ENCODE measurements around the gene CPED1. TPM values are rescaled to one million over a fixed set of nuclear protein-coding genes. Genes with fewer than 3 reads are reported as not detected.

Gene CPED1
- total RNA-seq, 1 experiment from 2014 or later, result 0.39 TPM

DNA sequence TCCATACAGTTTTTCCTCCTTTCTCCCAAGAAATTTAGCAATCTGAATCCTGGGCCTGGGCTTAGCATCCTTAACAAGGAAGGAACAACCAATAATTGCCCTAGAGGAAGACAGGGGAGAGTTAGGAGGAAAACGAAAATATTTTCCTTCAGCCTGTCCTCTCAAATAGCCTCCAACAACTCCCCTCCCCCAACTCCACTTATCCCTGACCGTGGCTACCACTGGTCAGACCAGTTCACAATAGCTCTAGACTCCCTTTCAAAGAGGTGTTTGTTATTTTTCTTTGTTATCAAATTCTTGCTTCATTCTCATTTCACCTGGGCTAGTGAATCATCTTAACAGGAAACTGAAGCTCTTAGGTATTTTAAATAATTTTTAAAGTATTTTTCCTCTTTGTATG, 114.1 kb downstream of the CPED1 start:
- H3K27ac ChIP-seq (ENCODE audit: low read length), result no peak overlapping the region
- no peak overlapping the region for H3K4me3 ChIP-seq (ENCODE audit: low read depth in 2 of 2, low read length in 2 of 2)
- TF ChIP-seq POLR2AphosphoS5 (IDR thresholded peaks at IDR 0.05; ENCODE audit: low read depth, low read length) (no peak), SIN3A (IDR thresholded peaks at IDR 0.05; ENCODE audit: borderline replicate concordance, insufficient read depth, low read depth, low read length) (no peak), TCF7L2 (IDR thresholded peaks at IDR 0.05; ENCODE audit: low read depth, low read length) (no peak)
- TF ChIP-seq, protein P1, sequence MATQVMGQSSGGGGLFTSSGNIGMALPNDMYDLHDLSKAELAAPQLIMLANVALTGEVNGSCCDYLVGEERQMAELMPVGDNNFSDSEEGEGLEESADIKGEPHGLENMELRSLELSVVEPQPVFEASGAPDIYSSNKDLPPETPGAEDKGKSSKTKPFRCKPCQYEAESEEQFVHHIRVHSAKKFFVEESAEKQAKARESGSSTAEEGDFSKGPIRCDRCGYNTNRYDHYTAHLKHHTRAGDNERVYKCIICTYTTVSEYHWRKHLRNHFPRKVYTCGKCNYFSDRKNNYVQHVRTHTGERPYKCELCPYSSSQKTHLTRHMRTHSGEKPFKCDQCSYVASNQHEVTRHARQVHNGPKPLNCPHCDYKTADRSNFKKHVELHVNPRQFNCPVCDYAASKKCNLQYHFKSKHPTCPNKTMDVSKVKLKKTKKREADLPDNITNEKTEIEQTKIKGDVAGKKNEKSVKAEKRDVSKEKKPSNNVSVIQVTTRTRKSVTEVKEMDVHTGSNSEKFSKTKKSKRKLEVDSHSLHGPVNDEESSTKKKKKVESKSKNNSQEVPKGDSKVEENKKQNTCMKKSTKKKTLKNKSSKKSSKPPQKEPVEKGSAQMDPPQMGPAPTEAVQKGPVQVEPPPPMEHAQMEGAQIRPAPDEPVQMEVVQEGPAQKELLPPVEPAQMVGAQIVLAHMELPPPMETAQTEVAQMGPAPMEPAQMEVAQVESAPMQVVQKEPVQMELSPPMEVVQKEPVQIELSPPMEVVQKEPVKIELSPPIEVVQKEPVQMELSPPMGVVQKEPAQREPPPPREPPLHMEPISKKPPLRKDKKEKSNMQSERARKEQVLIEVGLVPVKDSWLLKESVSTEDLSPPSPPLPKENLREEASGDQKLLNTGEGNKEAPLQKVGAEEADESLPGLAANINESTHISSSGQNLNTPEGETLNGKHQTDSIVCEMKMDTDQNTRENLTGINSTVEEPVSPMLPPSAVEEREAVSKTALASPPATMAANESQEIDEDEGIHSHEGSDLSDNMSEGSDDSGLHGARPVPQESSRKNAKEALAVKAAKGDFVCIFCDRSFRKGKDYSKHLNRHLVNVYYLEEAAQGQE (IDR thresholded peaks at IDR 0.05; ENCODE audit: insufficient read depth in 1 of 2, low read depth in 2 of 2, low read length in 1 of 2), result no peak
- TF ChIP-seq, protein P2, sequence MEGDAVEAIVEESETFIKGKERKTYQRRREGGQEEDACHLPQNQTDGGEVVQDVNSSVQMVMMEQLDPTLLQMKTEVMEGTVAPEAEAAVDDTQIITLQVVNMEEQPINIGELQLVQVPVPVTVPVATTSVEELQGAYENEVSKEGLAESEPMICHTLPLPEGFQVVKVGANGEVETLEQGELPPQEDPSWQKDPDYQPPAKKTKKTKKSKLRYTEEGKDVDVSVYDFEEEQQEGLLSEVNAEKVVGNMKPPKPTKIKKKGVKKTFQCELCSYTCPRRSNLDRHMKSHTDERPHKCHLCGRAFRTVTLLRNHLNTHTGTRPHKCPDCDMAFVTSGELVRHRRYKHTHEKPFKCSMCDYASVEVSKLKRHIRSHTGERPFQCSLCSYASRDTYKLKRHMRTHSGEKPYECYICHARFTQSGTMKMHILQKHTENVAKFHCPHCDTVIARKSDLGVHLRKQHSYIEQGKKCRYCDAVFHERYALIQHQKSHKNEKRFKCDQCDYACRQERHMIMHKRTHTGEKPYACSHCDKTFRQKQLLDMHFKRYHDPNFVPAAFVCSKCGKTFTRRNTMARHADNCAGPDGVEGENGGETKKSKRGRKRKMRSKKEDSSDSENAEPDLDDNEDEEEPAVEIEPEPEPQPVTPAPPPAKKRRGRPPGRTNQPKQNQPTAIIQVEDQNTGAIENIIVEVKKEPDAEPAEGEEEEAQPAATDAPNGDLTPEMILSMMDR (IDR thresholded peaks at IDR 0.05), result no peak
- ATAC-seq, result no peak
- ChIA-PET POLR2A (no interaction called here), CTCF (no interaction called here)
- H3K27me3 ChIP-seq (ENCODE audit: control insufficient read depth, insufficient read depth, low read length), result peaks cover 11% of the 10 kb centered on the region
- no peaks in the 10 kb centered on the region for H3K9me3 ChIP-seq (ENCODE audit: control insufficient read depth, insufficient read depth, low read depth, low read length)
- DNase-seq (ENCODE audit: low read depth, low spot score), result no peak
- no peaks in the 10 kb centered on the region for H3K36me3 ChIP-seq (ENCODE audit: control insufficient read depth, insufficient read depth, low read length)
- in situ Hi-C loops (cut with HindIII; ENCODE audit: low pct_unique_long_range_greater_than_20kb, low sequenced_read_pairs) (no loop called here), intact Hi-C loops (cut with micrococcal nuclease; ENCODE audit: unreplicated experiment) (no loop called here)
- BruUV-seq (replicated peaks), result no TSS peak
- no peaks in the 10 kb centered on the region for H3K4me1 ChIP-seq (ENCODE audit: control insufficient read depth, insufficient read depth, low read length)

DNA sequence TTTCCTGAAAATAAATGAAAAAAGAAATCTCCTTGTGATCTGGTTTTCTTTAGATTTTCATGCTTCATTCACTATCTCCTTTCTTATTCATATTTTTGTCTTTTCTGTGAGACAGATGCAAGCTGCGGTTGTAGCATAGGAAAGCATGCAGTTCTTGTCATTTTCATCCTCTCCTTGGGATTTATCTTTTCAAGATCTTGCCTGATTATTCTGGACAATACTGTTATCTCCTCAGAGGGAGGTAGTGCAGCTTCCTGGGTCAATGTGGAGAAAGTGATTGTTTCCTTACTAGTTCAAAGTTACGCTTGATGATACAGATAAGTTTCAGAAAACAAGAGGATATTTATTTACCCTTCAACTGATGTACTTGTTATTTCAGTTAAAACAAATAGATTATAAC, 114.6 kb downstream of the CPED1 start:
- H3K4me1 ChIP-seq (ENCODE audit: control insufficient read depth, insufficient read depth, low read length), result no peaks in the 10 kb centered on the region
- H3K27ac ChIP-seq (ENCODE audit: low read length), result no peak overlapping the region
- CTCF ChIA-PET, result no interaction called here
- no peak overlapping the region for H3K4me3 ChIP-seq (ENCODE audit: low read depth in 2 of 2, low read length in 2 of 2)
- in situ Hi-C loops (cut with HindIII; ENCODE audit: low pct_unique_long_range_greater_than_20kb, low sequenced_read_pairs), result no loop called here
- TF ChIP-seq TCF7L2 (IDR thresholded peaks at IDR 0.05; ENCODE audit: low read depth, low read length), result no peak
- TF ChIP-seq SIN3A (IDR thresholded peaks at IDR 0.05; ENCODE audit: borderline replicate concordance, insufficient read depth, low read depth, low read length), result no peak
- H3K27me3 ChIP-seq (ENCODE audit: control insufficient read depth, insufficient read depth, low read length), result peaks cover 11% of the 10 kb centered on the region
- H3K9me3 ChIP-seq (ENCODE audit: control insufficient read depth, insufficient read depth, low read depth, low read length), result no peaks in the 10 kb centered on the region
- no peak for DNase-seq (ENCODE audit: low read depth, low spot score)
- no peak for ATAC-seq
- H3K36me3 ChIP-seq (ENCODE audit: control insufficient read depth, insufficient read depth, low read length), result no peaks in the 10 kb centered on the region
- POLR2A ChIA-PET, result no interaction called here
- no TSS peak for BruUV-seq (replicated peaks)
- intact Hi-C loops (cut with micrococcal nuclease; ENCODE audit: unreplicated experiment), result no loop called here

DNA sequence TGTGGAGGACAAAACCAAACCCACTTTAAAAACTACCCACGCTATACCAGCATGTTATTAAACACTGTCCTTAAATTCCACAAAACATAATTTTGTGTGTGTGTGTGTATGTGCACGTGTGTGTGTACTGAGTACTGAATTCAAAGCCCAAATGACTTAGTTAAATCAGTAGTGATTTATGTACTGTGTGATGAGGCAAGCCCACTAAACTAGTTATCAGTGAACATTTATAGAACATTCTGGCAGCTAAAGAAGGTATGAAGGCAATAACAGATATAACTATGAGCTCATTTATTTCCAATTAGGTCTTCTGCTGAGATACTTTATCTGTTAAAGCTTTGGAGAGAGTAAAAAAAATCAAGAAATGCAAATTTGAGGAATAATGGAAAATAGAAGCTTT, 115.1 kb downstream of the CPED1 start:
- Histone ChIP-seq H3K27ac (ENCODE audit: low read length) (no peak overlapping the region), H3K4me1 (ENCODE audit: control insufficient read depth, insufficient read depth, low read length) (no peaks in the 10 kb centered on the region), H3K36me3 (ENCODE audit: control insufficient read depth, insufficient read depth, low read length) (no peaks in the 10 kb centered on the region), H3K27me3 (ENCODE audit: control insufficient read depth, insufficient read depth, low read length) (peaks cover 11% of the 10 kb centered on the region), H3K9me3 (ENCODE audit: control insufficient read depth, insufficient read depth, low read depth, low read length) (no peaks in the 10 kb centered on the region), H3K4me3 (ENCODE audit: low read depth in 2 of 2, low read length in 2 of 2) (no peak overlapping the region)
- DNase-seq (ENCODE audit: low read depth, low spot score), result no peak
- no TSS peak for BruUV-seq (replicated peaks)
- no peak for ATAC-seq
- intact Hi-C loops (cut with micrococcal nuclease; ENCODE audit: unreplicated experiment) (no loop called here), in situ Hi-C loops (cut with HindIII; ENCODE audit: low pct_unique_long_range_greater_than_20kb, low sequenced_read_pairs) (no loop called here)
- ChIA-PET CTCF (no interaction called here), POLR2A (no interaction called here)
- TF ChIP-seq, protein P1 (IDR thresholded peaks at IDR 0.05; ENCODE audit: insufficient read depth in 1 of 2, low read depth in 2 of 2, low read length in 1 of 2), result no peak
- no peak for TF ChIP-seq SIN3A (IDR thresholded peaks at IDR 0.05; ENCODE audit: borderline replicate concordance, insufficient read depth, low read depth, low read length)
- no peak for TF ChIP-seq TCF7L2 (IDR thresholded peaks at IDR 0.05; ENCODE audit: low read depth, low read length)
- no peak for TF ChIP-seq POLR2AphosphoS5 (IDR thresholded peaks at IDR 0.05; ENCODE audit: low read depth, low read length)
- TF ChIP-seq, protein P2 (IDR thresholded peaks at IDR 0.05), result no peak
